ENCODE data around the gene LGALS1.

LGALS1 gene

DNA sequence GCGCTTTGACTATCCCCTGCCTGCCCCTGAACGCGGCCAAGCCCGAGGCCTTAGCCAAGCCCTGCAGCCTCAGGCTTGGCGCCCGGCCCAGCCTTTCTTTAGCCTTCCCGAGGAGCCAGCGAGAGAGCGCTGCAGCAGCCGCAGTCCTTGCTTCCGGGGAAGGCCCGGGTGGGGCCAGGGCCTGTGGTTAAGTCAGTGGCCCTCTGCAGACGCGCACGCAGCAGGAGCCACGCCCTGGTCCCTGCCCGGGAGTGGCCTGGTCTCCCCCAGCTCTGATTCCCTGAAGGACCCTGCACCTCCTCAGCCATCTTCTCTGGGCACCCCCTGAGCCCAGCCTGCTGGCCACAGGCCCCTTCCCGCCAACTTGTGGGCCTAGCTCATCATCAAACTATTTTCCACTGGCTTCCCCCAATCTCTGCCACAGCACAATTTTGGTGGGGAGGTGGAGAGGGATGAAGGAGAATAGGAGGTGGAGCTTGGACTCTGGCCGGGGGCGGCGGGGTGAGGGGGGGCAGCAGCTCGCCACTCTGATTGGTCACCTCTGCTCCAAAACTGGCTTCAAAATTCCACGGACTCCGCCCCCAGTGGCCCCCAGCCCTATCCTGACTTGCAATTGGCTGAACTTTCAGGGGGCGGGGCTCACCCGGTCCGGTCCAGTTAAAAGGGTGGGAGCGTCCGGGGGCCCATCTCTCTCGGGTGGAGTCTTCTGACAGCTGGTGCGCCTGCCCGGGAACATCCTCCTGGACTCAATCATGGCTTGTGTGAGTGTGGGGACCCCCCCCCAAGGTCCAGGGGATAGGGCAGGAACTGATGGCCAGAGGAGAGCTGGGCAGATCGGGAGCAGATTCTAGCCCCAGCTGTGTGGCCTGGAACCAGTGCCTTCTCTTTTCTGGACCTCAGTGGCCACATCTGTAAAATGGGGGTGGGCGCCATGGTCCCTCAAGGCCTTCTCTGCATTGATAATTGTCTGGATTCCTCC is at the start of gene LGALS1:
Gene LGALS1 (plus strand): TSS at position 686 of the 979 bp plus-strand sequence. CDS start 67 bp downstream, at position 753.
- peak; percentile 45 to 49 for DNase-seq

GRCh38 chr22:37625737-37626136 is 49.7 kb upstream of the LGALS1 start:
- no peak for DNase-seq

- DNase-seq = no peak
These were observed 49.3 kb upstream of the LGALS1 start for GRCh38 chr22:37626144-37626543.

GRCh38 chr22:37626556-37627075 is 48.8 kb upstream of the LGALS1 start:
- DNase-seq = no peak

DNA sequence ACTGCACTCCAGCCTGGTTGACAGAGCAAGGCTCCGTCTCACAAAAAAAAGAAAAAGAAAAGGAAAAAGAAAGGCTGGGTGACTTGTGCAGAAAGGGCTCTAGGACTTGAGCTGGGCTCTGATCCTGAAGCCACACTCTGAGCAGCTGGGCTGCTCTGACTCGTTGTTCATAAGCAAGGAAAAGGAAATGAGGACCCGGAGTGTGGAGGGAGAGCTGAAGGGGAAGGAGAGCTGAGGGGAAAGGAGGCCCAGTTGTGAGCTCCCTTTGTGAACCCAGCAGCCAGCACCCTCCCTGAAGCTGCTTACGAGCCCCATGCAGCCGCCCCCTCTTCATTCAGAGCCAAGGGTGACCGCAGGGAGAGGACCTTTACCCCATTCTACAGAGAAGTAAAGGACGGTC is 48.3 kb upstream of the LGALS1 start:
- no peak for DNase-seq

DNA sequence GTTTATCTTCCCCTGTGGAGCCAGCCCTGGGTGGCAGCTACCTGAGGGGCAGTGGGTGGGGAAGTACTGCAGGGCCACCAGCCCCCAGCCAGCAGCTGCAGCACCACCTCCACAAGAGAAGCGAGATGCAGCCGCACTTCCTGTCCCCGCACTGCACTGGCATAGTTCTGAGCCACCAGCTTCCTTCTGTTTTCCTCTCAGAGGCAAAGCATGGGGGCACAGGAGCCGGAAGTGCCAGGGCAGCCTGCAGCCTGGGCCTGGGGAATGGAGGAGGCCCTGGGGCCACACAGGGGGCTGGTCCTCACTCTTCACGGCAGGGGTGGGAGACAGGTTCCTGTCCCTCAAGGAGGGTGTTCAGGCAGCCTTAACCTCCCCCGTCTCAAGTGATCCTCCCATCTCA is 47.9 kb upstream of the LGALS1 start:
- DNase-seq = peak; percentile 38 to 46

DNA sequence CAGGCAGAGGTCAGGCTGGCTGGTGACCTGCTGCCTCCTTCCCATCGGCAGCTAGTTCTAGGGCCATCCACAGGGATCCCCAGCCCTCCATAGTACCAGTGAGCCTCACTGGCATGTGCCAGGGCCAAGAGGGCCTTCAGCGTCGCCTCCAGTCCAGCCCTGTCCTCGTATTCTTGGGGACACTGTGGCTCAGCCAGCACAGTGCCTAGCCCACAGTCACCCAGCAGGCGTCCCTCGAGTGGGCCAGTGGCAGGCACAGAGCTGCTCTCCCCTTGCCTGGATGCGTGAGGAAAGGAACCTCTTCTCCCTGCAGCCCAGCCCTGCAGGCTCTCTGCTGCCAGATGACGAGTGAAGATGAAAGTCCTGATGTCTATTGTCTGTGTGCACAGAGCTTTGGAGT is 46.6 kb upstream of the LGALS1 start:
- no peak for DNase-seq

DNA sequence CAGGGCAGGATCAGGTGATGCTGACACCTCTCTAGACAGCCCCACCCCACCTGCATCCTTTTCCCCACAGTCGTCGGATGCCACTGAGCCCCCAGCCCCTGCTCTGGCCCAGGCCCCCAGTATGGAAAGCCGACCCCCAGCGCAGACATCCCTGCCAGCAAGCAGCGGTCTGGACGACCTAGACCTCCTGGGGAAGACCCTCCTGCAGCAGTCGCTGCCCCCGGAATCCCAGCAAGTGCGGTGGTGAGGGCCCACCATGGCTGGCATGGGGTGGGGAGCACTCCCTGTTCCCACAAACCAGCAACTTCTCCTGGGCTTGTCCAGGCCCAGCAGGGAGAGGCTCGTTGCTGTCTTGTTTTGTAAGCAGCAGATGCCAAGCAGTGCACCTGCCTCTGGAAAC is 45.5 kb upstream of the LGALS1 start:
- DNase-seq = no peak

GRCh38 chr22:37630839-37631435 is 44.5 kb upstream of the LGALS1 start:
- DNase-seq = no peak

- DNase-seq = no peak
These were observed 43.8 kb upstream of the LGALS1 start for GRCh38 chr22:37631448-37632173.

GRCh38 chr22:37632174-37633088 is 43.0 kb upstream of the LGALS1 start:
- DNase-seq = no peak

GRCh38 chr22:37633089-37633624 is 42.3 kb upstream of the LGALS1 start:
- no peak for DNase-seq

- DNase-seq = peak; percentile 26 to 46
These were observed 41.6 kb upstream of the LGALS1 start for GRCh38 chr22:37633625-37634416.

DNA sequence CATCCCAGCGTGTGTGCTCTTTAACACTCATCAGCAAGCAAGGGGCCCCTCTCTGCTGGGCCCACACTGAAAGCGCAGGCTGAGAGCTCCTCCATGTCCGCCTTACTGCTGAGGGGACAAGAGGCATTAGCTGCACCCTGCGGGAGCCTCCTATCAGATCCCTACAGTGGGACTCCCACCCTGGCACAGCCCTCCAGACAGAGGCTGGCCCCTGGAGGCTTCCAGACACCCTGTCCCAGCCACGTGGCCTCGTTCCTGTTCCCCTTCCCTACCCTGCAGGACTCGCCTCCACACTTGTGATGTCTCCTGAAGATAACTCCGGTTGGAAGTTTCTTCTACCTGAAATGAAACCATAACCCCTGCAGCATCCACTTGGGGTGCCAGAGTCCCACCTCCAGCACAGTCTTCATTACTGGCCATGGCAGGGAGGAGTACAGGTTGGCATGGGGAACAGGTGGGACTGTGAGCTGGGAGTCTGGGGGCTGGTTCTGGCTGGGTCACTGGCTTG is 41.0 kb upstream of the LGALS1 start:
- DNase-seq = no peak

GRCh38 chr22:37635157-37635556 is 40.3 kb upstream of the LGALS1 start:
- DNase-seq = no peak

- DNase-seq = no peak
These were observed 39.1 kb upstream of the LGALS1 start for GRCh38 chr22:37636186-37636948.

GRCh38 chr22:37636949-37637273 is 38.5 kb upstream of the LGALS1 start:
- DNase-seq = no peak

- no peak for DNase-seq
These were observed 36.9 kb upstream of the LGALS1 start for GRCh38 chr22:37638391-37639069.

- peak; percentile 41 to 64 for DNase-seq
These were observed 36.2 kb upstream of the LGALS1 start, which contains the start of gene SH3BP1 for GRCh38 chr22:37639070-37639760. SH3BP1 (plus strand) TSS chr22:37639669; CDS start chr22:37639788, 119 bp downstream.

Data from stimulated activated CD4-positive, alpha-beta T cell treated with anti-CD3 and anti-CD28 coated beads, Interleukin-4, amount 100 ng/mL, for 4 hours (primary cell).